Uterus (tissue), 4 donors: ENCODE measurements around the gene CLMN. TPM values are rescaled to one million over a fixed set of nuclear protein-coding genes. Genes with fewer than 3 reads are reported as not detected.

Experiments used
- DNase-seq, 2 donors: peaks; one replicate each; pipeline ENCODE4 v3.0.0-alpha.2; 2019 to 2020
- H3K27ac ChIP-seq, 2 donors: fragments of 200-600 bp; sonication (generic); 1 replicate in 1 of 2; 2 replicates in 1 of 2; pipeline ENCODE4 v1.5.1; 2016 to 2018
- H3K27me3 ChIP-seq, 2 donors: fragments of 200-600 bp; sonication (generic); one replicate each; pipeline ENCODE4 v1.5.1; 2018 to 2019; ENCODE audit warnings: control low read depth in 1 of 2
- H3K36me3 ChIP-seq, 2 donors: fragments of 200-600 bp; sonication (generic); one replicate each; pipeline ENCODE4 v1.5.1; 2019; ENCODE audit warnings: control low read depth in 1 of 2
- H3K4me1 ChIP-seq, 2 donors: fragments of 200-600 bp; sonication (generic); one replicate each; pipeline ENCODE4 v1.5.1; 2018 to 2019; ENCODE audit warnings: control low read depth in 1 of 2
- H3K4me3 ChIP-seq, 2 donors: fragments of 200-600 bp; sonication (generic); 1 replicate in 1 of 2; 2 replicates in 1 of 2; pipeline ENCODE4 v1.5.1; 2018 to 2019; ENCODE audit warnings: mild to moderate bottlenecking in 1 of 2
- H3K9me3 ChIP-seq, 2 donors: fragments of 200-600 bp; sonication (generic); one replicate each; pipeline ENCODE4 v1.5.1; 2019; ENCODE audit warnings: control low read depth in 1 of 2
- POLR2A ChIP-seq, 2 donors: fragments of 450-650 bp; IDR thresholded peaks; one replicate each; pipeline ENCODE4 v1.6.1; 2016; ENCODE audit warnings: antibody characterized with exemption in 2 of 2, mild to moderate bottlenecking in 1 of 2, moderate library complexity in 1 of 2
- intact Hi-C: fragments of 100-400 bp; cut with DNase I; formaldehyde crosslinking; loops from one replicate; pipeline ENCODE4 v1.15.1; 2023; ENCODE audit warnings: low total_unique reads
- total RNA-seq, 4 donors: library from RNA; depleted of rRNA in 3 of 4; stranded (reverse); fragments of >200 nt in 3 of 4; gene quantifications; one replicate each; pipeline versions ENCODE4 v1.1.0 to v1.2.4, GENCODE V29; 2014 to 2023
- TF ChIP-seq, protein P1 (sequence below), 4 experiments: fragments of 200-600 bp in 2 of 4; fragments of 450-650 bp in 2 of 4; sonication (generic) in 2 of 4; IDR thresholded peaks; one replicate each; pipeline ENCODE4 v1.5.1; 2016 to 2019; ENCODE audit warnings: antibody characterized with exemption in 4 of 4, mild to moderate bottlenecking in 2 of 4, moderate library complexity in 1 of 4
- donor health status: DM: yes; HTN: yes; CAD: no.

Gene CLMN
- total RNA-seq, 4 donors from 2014 or later, result 5.0 to 55.0 (median 12.4) TPM

DNA sequence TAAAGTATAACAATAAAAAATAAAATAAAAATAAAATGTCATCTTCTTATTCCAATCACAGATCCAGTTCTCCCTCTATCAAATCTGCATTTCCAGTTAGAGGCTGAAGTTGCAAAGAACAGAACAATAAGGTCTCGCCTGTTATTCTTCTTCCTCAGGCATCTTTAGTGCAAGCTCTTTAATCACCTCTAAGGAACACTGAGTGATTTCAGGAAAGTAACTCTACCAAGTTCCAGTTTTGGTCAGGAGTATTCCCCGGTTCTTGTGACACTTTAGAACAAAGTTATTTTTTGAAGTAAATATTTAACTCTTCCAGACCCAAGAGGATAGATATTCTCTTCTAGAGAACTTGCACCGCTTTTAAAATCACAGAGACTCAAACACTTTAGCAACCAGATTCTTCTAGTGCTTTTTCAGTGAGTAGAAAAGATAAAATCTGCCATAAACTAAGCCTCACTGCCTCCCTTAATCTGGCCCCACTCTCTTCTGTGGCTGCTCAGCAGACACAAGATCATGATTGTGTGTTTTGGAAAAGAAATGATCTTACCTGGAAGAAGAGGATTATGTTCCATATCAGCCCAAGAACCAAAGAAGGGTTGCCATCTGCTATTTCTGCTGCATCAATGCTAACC lies 104.5 kb downstream of the CLMN start:
- intact Hi-C loops, result no loop called here
- TF ChIP-seq, protein P1, sequence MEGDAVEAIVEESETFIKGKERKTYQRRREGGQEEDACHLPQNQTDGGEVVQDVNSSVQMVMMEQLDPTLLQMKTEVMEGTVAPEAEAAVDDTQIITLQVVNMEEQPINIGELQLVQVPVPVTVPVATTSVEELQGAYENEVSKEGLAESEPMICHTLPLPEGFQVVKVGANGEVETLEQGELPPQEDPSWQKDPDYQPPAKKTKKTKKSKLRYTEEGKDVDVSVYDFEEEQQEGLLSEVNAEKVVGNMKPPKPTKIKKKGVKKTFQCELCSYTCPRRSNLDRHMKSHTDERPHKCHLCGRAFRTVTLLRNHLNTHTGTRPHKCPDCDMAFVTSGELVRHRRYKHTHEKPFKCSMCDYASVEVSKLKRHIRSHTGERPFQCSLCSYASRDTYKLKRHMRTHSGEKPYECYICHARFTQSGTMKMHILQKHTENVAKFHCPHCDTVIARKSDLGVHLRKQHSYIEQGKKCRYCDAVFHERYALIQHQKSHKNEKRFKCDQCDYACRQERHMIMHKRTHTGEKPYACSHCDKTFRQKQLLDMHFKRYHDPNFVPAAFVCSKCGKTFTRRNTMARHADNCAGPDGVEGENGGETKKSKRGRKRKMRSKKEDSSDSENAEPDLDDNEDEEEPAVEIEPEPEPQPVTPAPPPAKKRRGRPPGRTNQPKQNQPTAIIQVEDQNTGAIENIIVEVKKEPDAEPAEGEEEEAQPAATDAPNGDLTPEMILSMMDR (IDR thresholded peaks at IDR 0.05), result no peak
- no peak for TF ChIP-seq POLR2A (IDR thresholded peaks at IDR 0.05)
- no peak for DNase-seq
- Histone ChIP-seq H3K9me3 (no peaks in the 10 kb centered on the region), H3K4me1 (no peaks in the 10 kb centered on the region), H3K27ac (no peak overlapping the region), H3K27me3 (no peaks in the 10 kb centered on the region), H3K36me3 (no peaks in the 10 kb centered on the region), H3K4me3 (no peak overlapping the region)

DNA sequence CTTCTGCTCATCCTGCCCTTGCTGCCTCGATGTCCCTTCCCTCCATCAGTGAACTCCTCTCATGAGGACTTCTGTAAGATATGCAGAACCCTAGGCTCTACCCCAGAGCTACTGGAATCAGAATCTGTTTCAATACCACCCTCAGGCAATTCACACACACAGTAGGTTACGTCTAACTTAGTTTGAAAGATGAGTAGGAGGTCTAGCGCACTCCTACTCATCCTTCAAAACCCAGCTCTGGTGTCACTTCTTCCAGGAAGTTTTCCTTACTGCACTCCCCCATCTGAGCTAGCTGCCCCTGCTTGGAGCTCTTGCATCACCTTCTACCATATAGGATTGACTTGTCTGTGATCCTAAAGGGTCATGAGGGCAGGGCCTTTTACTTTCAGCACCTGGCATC lies 105.9 kb downstream of the CLMN start:
- no peaks in the 10 kb centered on the region for H3K4me1 ChIP-seq
- no peaks in the 10 kb centered on the region for H3K27me3 ChIP-seq
- intact Hi-C loops, result no loop called here
- TF ChIP-seq POLR2A (IDR thresholded peaks at IDR 0.05), result no peak
- TF ChIP-seq, protein P1 (IDR thresholded peaks at IDR 0.05), result no peak
- no peak for DNase-seq
- no peak overlapping the region for H3K27ac ChIP-seq
- H3K4me3 ChIP-seq, result no peak overlapping the region
- H3K36me3 ChIP-seq, result no peaks in the 10 kb centered on the region
- no peaks in the 10 kb centered on the region for H3K9me3 ChIP-seq

DNA sequence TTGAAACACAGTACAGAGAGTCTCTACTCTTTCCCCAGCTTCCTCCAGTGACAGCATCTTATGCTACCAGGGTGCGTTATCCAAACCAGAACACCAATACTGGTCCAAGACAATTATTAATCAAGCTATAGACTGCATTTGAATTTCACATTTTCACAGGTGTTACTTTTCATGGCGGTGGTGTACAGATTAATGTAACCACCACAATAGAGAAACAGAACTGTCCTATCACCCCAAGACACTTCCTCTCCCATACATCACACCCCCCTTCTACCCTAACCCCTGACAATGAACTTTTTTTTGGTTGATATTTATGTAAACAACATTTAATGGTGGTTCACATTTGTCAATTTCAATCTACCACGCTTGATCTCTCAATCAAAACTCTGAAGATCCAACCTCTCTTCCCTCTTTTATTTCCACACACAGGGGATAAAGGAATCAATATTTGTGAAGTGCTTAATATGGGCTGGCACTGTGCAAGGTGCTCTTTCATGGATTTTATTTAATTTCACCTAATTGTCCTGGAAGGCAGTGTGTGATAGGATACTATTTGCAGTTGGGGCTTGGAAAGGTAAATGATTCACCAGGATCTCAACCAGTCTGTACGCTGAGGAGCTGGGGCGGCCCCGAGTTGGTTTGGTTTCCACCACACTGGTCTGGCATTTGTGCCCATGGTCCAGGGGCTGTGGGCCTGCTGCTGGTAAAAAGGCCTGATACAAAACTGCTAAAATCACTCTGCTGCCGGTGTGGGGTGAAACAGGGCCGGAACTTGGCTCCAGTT lies 107.8 kb downstream of the CLMN start:
- no peak for TF ChIP-seq POLR2A (IDR thresholded peaks at IDR 0.05)
- TF ChIP-seq, protein P1 (IDR thresholded peaks at IDR 0.05), result no peak
- Histone ChIP-seq H3K36me3 (no peaks in the 10 kb centered on the region), H3K4me3 (no peak overlapping the region), H3K9me3 (no peaks in the 10 kb centered on the region), H3K27ac (no peak overlapping the region), H3K4me1 (no peaks in the 10 kb centered on the region), H3K27me3 (no peaks in the 10 kb centered on the region)
- intact Hi-C loops, result no loop called here
- DNase-seq, result no peak

DNA sequence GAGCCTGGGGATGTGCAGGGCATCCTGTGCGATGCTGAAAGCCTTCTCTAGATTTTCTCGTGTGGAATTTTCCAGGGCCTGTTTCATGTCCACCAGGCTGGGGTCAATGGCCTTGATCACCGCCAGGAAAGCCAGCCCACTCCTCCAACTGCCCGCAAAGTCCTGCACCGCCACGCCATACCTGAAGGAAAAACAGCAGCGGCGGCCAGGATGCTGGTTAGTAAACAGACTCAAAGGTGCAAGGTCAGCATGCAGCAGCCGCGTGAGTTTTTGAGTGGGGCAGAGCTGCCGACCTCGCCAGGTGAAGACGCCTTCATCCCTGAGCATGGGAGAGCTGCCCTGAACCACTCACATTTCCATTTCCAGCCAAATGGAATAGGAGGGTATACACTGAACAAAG lies 109.0 kb downstream of the CLMN start:
- intact Hi-C loops, result no loop called here
- TF ChIP-seq POLR2A (IDR thresholded peaks at IDR 0.05), result no peak
- TF ChIP-seq, protein P1 (IDR thresholded peaks at IDR 0.05), result no peak
- no peaks in the 10 kb centered on the region for H3K4me1 ChIP-seq
- no peak overlapping the region for H3K4me3 ChIP-seq
- H3K27me3 ChIP-seq, result no peaks in the 10 kb centered on the region
- DNase-seq, result no peak
- H3K27ac ChIP-seq, result no peak overlapping the region
- H3K9me3 ChIP-seq, result no peaks in the 10 kb centered on the region
- H3K36me3 ChIP-seq, result no peaks in the 10 kb centered on the region

DNA sequence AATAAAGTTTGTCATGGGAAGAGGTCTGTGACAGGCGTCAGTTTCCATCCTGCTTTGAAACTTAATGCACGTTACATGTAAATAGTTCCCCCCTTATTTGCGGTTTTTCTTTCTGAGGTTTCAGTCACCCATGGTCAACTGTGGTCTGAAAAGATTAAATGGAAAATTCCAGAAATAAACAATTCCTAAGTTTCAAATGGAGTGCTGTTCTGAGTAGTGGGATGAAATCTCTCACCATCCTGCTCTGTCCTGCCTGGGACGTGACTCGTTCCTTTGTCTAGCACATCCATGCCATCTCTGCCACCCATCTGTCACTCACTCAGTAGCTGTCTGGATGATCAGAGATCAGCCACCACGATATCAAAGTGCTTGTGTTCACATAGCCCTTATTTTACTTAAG lies 111.1 kb downstream of the CLMN start:
- Histone ChIP-seq H3K9me3 (no peaks in the 10 kb centered on the region), H3K27me3 (no peaks in the 10 kb centered on the region), H3K4me3 (no peak overlapping the region), H3K4me1 (no peaks in the 10 kb centered on the region), H3K27ac (no peak overlapping the region), H3K36me3 (no peaks in the 10 kb centered on the region)
- TF ChIP-seq, protein P1 (IDR thresholded peaks at IDR 0.05), result no peak
- no peak for TF ChIP-seq POLR2A (IDR thresholded peaks at IDR 0.05)
- DNase-seq, result no peak
- intact Hi-C loops, result no loop called here
